ENCODE results near the gene UBQLN4. TPM values are rescaled to one million over a fixed set of nuclear protein-coding genes. Genes with fewer than 3 reads are reported as not detected.

UBQLN4 gene
- 48.1 and 50.8 TPM in 2 replicates for total RNA-seq
- polyA plus RNA-seq: 50.5 and 53.6 TPM in 2 replicates
- 35.4 and 37.2 TPM in 2 replicates for polyA plus RNA-seq (2011; cell fraction: cytosol; rRNA removed)
- polyA plus RNA-seq (2011; cell fraction: nucleus; rRNA removed): 69.3 and 71.6 TPM in 2 replicates
- 33.9 and 41.1 TPM in 2 replicates for polyA plus RNA-seq (2012)
- polyA minus RNA-seq: 56.5 and 63.4 TPM in 2 replicates
- 33.5 TPM for polyA minus RNA-seq (2011; cell fraction: cytosol; rRNA and poly(A)+ RNA removed)
- 22.3 and 29.8 TPM in 2 replicates for polyA minus RNA-seq (2011; cell fraction: nucleus; rRNA and poly(A)+ RNA removed)
- percentile 56 among the genes with signal in this experiment for Bru-seq, nascent RNA
- BruChase-seq, experiment 1, labeled RNA remaining after a 6-hour chase: percentile 92 among the genes with signal in this experiment
- percentile 79 among the genes with signal in this experiment for BruChase-seq, experiment 2, labeled RNA remaining after a 2-hour chase
- long read RNA-seq, transcript UBQLN4-201 (11 exons, 3,576 nt): major isoform, 54 of 97 reads
- long read RNA-seq, partial matches to known transcripts: 17 of 97 reads
- long read RNA-seq, other reads (novel, unspliced or antisense): 26 of 97 reads

DNA sequence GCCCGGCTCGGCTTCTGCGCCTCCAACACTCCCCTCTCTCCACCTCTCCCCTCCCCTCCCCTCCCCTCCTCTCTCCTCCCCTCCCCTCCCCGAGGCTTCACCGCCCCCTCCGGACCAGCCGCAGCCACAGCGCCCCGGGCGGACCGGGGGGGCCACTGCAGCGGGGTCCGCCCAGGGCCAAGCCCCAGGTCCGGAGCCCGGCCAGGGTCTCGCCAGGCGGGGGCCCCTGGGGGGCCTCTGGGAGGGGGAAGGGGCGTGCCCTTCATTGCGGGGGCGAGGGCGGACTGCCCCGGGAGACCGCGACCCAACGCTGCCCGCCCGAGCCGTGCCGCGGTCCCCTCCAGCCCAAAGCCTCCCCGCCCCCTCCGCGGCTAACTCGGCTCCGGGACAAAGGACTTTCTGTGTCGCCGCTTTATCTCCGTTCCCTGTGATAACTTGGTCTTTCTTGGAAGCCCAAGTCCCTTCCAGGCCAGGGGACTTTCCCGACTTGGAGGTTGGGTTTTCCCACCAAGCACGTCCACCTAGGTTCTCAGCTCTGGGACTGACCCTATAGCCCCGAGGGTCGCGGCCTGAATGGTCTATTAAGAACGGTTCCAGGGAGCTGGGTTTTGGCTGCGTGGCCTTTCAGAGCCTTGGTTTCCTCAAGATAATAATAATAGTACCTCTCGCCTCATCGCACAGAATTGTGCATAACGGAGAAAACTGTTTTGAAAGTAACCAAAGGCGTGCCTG lies at the start of gene UBQLN4:
Gene UBQLN4, minus strand, starts transcription at position 31 of the 732 bp plus-strand sequence. CDS start 97 bp downstream, outside the sequence.
- ChIA-PET CTCF (interaction anchor here (1.0 to 1.8 kb wide), 10 partner anchors 9 to 91 kb away, joined by 3 to 6 read pairs (median 4); partner anchors contain the start of gene MEX3A), POLR2A (no interaction called here)
- dilution Hi-C loops (cut with MboI; ENCODE audit: extremely low pct_ligation_motif_present, low sequenced_read_pairs) (no loop called here), intact Hi-C loops (cut with micrococcal nuclease) (loop anchor here (1.0 kb wide), 5 partner anchors 28 to 120 kb away; partner anchors contain the start of genes KHDC4 and MEX3A)
- Histone ChIP-seq H3K9me3 (replicated peaks; ENCODE audit: control insufficient read depth, insufficient read depth, low read length) (no peaks in the 10 kb centered on the region), H3K9ac (replicated peaks; ENCODE audit: extremely low read depth, insufficient read depth, low read length) (peak within 1 kb of the TSS; percentile 94), H3K27me3 (ENCODE audit: control insufficient read depth in 2 of 2, insufficient read depth in 2 of 2, low read length in 2 of 2) (no peaks in the 10 kb centered on the region), H2AFZ (ENCODE audit: low read depth, low read length) (peak within 1 kb of the TSS; percentile 83), H3K4me2 (ENCODE audit: insufficient read depth, low read length) (peak within 1 kb of the TSS; percentile 97), H3K36me3 (ENCODE audit: control insufficient read depth in 2 of 2, extremely low read depth in 1 of 2, insufficient read depth in 2 of 2, low read length in 2 of 2) (peaks cover 0 to 5% of the 10 kb centered on the region in 2 experiments), H3K9me1 (replicated peaks; ENCODE audit: control insufficient read depth, extremely low read depth, insufficient read depth, low read length) (no peaks in the 10 kb centered on the region), H3K79me2 (ENCODE audit: control insufficient read depth, insufficient read depth, low read length) (peaks cover 19% of the 10 kb centered on the region), H3K4me3 (replicated peaks in 1 of 3; ENCODE audit: insufficient read depth in 1 of 3, low read depth in 1 of 3, low read length in 3 of 3) (peak within 1 kb of the TSS; percentile 78 to 90 (median 78)), H3K4me1 (ENCODE audit: control insufficient read depth, extremely low read depth, insufficient read depth, low read length) (peaks cover 18% of the 10 kb centered on the region), H3K27ac (ENCODE audit: insufficient read depth, low read depth, low read length) (peak within 1 kb of the TSS; percentile 95), H4K20me1 (replicated peaks; ENCODE audit: control insufficient read depth, extremely low read depth, insufficient read depth, low read length) (no peaks in the 10 kb centered on the region)
- TF ChIP-seq MYC (IDR thresholded peaks at IDR 0.05; ENCODE audit: low read depth, low read length): no peak
- TF ChIP-seq, protein P1, sequence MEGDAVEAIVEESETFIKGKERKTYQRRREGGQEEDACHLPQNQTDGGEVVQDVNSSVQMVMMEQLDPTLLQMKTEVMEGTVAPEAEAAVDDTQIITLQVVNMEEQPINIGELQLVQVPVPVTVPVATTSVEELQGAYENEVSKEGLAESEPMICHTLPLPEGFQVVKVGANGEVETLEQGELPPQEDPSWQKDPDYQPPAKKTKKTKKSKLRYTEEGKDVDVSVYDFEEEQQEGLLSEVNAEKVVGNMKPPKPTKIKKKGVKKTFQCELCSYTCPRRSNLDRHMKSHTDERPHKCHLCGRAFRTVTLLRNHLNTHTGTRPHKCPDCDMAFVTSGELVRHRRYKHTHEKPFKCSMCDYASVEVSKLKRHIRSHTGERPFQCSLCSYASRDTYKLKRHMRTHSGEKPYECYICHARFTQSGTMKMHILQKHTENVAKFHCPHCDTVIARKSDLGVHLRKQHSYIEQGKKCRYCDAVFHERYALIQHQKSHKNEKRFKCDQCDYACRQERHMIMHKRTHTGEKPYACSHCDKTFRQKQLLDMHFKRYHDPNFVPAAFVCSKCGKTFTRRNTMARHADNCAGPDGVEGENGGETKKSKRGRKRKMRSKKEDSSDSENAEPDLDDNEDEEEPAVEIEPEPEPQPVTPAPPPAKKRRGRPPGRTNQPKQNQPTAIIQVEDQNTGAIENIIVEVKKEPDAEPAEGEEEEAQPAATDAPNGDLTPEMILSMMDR (IDR thresholded peaks at IDR 0.05; ENCODE audit: extremely low read depth in 1 of 2, insufficient read depth in 1 of 2, low read depth in 1 of 2, low read length in 2 of 2): peak; percentile 28 to 61
- DNase-seq (ENCODE audit: low read depth, low spot score) (peak; percentile 76), FAIRE-seq (peak; percentile 78)
- TSS peak; percentile 97 for BruUV-seq (replicated peaks)

Measured in endothelial cell of umbilical vein (primary cell).